D341Med (cell line): ENCODE data around the gene PTPN22.
A peak's percentile ranks its signal among the peaks of the same experiment; 100 is the strongest.
"Not testable (repeated sequence)": the region's sequence is repeated elsewhere in the genome, so short reads cannot be mapped to it uniquely, and the experiment has no call there.

ENCODE experiments used
- DNase-seq: peaks from one replicate; pipeline ENCODE4 v3.0.0; 2012; ENCODE audit warnings: low spot score

Gene PTPN22

DNA sequence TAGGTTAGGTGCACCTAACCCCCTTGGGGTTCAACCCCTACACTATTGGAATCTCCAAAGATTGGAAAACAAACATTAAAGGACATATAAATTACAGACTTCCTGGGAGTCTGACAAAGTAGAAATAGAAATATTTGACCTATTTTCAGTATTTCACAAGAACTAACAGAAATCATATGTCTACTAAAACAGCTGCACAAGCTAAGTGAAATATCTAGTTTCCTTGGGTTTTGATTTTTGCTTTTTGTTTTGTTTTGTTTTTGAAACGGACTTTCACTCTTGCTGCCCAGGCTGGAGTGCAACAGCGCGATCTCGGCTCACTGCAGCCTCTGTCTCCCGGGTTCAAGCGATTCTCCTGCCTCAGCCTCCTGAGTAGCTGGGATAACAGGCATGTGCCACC lies 18.8 kb downstream of the PTPN22 start:
- not testable (repeated sequence) for DNase-seq

DNA sequence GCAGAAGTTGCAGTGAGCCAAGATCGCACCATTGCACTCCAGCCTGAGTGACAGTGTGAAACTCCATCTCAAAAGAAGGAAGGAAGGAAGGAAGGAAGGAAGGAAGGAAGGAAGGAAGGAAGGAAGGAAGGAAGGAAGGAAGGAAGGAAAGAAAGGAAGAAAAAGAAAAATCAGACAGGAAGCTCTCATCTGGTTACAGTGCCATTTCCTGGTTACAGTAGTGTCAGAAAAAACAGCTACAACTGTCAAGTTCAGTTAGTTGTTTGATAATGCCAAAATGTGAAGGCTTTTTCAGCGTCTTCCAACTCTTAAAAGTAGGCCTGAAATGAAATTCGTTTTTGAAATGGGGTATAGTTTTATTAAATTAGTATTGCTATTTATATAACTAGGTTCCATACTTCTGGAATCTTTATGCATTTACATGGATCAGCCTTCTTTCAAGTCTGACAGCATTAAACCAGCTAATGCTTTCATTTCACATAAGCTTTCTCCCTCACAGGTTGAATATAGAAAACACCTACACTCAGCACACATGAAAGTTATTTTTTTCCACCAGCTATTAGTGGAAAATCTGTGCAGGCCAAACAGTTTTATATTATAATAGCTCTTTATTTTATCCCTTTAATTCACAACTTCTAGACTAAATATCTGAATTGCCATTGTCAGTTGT lies 21.2 kb downstream of the PTPN22 start:
- no peak for DNase-seq

DNA sequence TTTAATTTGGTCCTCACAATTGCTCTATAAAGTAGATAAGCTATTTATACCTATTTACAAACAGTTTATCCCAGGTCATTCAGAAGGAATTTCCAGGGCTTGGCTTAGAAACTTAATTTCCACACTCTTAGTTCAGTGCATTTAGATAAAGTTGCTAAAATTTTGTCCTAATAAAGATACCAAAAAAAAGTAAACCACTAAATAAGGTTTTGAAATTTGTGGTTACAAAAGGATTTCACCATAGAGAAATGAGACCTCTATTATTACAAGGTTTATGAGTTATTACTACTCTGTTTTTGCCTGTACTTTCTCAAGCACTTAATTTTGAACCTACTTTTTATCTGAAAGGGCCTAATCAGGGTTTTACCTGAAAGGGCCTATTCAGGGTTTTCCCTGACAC lies 22.4 kb downstream of the PTPN22 start:
- no peak for DNase-seq

DNA sequence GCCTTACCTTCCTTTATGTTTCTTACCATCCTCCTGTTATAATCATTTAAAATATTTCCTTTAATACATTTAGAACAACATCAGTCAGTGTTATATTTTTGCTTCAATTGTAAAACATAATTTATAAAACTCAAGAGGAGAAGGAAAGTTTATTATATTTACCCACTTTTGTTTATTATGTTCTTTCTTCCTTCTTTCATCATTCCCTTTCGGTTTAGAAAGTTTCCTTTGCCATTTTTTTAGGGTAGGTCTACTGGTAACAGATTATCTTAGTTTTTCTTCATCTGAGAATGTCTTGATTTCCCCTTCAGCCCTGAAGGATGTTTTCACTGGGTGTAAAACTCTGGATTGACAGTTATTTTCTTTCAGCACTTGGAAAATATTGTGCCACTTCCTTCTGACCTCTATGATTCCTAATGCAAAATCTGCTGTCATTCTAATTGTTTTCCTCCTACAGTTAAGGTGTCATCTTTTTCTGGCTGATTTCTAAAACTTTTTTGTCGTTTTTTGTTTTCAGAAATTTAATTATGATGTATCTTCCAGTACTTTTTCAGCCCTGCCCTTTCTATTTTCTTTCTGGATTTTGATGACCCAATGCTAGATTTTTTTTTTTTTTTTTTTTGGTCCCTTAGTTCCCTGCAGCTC lies 25.0 kb downstream of the PTPN22 start:
- no peak for DNase-seq

DNA sequence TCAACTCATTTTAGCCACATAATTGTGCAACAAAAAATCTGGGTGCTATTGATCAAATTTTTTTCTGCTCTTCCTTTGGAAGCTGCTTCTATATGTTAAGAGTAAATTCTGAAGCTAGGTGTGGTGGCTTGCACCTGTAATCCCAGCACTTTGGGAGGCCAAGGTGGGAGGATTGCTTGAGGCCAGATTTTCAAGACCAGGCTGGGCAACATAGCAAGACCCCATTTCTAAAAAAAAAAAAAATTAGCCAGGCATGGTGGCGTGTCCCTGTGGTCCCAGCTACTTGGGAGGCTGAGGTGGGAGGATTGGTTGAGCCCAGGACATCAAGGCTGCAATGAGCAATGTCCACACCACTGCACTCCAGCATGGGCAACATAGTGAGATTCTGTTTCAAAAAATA lies 35.0 kb downstream of the PTPN22 start:
- DNase-seq: no peak

DNA sequence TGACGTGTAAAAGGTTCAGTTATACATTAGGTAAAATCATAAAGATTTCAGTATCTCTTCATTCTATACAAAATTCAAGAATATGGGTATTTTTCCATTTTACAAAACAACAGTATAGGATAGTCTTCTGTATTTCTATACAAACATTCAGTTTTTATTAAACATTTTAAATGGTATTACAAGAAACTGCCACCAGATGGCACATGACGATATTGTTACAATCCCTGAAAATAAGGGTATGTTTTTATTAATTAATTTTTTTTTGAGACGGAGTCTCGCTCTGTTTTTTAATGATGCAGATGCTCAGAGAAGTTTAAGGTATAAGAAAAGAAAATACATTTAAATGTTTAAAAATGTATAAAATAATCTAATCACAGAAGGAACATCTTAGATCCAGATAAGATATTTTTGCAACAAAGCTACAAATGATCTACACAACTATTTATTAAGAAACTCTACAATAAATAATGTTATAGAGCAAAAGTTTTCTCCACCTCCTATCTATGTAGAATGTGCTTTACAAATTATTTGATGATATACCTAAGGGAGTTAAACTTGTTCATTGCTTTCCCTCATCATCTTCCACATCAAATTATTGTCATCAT lies 35.7 kb downstream of the PTPN22 start:
- DNase-seq: peak; percentile 22

DNA sequence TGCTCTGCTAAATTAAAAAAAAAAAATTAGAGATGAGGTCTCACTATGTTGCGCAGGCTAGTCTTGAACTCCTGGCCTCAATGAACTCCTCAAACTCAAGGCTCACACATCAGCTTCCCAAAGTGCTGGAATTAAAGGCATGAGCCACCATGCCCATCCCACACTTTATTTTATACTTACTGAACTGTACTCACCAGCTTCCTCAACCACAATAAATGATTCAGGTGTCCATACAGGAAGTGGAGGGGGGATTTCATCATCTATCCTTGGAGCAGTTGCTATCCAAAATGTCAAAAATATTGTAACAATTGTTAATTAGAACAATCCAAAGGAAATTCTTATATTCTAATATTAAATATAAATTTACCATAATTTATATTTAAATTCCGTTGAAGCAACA lies 36.8 kb downstream of the PTPN22 start:
- DNase-seq: no peak

DNA sequence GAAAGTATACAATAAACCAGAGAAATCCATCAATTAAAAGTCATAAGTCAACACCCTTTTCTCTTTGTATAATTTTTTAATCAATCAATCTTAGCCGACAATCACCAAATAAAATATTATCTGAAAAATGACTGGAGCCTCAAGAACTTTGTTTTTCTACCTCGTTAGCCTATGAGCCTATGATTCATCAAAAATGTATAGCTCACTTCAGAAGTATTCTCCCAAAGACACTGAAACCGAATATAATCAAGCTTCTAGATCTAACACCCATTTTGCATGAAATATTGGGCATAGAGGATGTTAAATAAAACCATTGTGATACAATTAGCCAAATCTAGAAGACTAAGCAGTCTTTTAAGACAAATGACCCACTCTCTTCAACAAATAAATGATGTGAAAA lies 41.5 kb downstream of the PTPN22 start:
- no peak for DNase-seq

DNA sequence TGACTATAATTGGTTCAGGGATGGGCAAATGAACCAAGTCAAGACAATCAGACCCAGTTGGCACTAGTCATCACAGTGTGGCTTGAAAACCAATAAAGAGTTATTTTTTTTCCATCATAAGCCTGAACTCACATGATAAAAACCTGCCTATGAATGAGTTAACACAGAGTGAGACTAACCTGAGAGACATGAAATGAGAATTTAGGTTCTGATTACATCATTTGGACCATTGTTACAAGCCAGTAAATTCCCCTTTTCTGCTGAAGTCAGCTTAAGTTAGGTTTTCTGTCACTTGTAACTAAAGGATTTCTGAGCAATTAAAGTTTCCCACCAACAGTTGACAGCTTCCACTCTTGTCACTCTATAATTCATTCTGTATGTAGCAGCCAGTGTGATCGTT lies 49.6 kb downstream of the PTPN22 start:
- no peak for DNase-seq

DNA sequence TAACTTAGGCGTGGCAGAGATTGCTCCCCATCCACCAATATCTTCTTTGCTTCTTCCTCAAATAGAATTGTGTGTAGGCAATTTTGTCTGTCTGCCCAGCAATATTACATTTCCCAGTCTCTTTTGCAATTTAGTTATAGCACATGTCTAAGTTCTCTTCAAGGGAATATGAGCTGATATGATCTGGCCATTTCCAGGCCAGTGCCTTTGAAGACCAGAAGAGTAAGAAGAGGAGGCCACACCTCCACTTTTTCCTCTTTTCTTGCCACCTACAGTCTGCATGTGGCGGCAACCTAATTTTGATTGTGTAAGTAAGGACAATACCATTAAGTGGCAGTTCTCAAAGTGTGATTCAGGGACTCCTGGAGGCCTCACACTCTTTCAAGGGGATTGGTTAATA lies 52.9 kb downstream of the PTPN22 start:
- no peak for DNase-seq

DNA sequence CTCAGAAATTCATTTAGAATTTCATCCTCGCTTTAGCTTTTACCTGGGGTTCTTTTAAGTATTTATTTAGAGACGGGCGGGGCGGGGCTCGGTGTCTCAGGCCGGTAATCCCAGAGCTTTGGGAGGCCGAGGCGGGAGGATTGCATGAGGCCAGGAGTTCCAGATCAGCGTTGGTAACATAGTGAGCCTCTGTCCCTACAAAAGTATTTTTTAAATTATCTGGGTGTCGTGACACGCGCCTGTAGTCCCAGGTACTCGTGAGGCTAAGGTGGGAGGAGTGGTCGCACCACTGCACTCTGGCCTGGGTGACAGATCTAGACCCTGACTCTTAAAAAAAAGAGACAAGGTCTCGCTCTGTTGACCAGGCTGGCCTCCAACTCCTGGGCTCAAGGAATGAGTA lies 58.3 kb downstream of the PTPN22 start:
- DNase-seq: no peak

DNA sequence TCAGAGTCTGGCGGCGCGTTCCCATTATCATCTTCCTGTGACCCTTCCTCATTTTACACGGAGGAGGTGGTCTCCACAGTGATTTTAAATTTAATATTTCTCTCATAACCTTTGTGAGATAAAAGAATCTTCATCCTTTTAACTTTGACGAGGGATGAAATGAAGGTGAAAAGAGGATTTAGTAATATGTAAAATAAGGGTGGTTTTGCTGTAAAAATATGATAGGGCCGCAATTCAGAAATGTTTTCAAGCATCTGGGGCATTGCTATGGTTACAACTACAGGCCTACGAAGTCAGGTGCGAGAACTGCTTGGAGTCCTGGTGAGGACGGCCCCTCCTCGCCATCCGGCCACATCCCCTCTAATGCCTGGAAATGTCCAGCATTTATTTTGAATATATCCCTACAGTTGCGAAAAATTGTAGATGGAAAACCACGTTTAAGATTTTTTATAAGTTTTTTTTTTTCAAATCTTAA lies 58.8 kb downstream of the PTPN22 start:
- peak; percentile 35 for DNase-seq

DNA sequence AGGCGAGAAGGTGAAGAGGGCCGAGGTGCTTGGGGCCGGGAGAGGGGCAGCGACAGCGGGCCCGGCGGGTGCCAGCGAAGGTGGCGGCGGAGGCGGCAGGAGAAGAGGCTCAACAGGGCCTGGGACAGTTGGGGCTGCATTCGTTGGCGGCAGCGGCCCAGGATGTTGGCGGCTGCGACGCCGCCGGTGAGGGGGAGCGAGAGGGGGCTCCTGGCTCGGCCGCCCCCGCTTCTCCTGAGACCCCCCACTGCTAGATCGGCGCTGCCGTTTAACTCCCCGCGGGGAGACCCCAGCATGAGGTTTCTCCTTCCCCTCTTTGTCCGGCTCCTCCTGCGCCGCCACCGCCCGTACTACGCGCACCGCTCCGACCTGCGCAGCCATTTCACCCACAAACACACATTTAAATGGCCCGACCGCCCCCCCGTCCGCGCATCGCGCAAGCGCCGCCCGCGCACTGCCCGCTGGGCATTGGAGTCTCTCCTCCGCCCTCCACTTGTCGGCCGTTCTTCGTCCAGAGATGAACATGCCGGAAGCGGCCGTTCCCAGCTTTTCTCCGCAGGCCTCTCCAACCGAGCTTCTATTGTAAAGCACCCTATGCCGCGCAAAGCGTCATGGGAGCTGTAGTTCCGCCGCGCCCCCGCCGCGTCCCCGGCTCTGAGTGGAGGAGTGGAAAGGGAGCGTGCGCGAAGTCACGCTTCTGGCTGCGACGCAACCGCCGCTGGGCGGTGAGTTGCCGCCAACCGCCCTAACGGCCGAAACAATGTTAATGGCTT lies 59.4 kb downstream of the PTPN22 start, which contains the start of gene RSBN1:
Gene RSBN1 (minus strand): TSS at position 589 of the 773 bp plus-strand sequence. CDS start 64 bp downstream, at position 525.
- DNase-seq: peak; percentile 93

DNA sequence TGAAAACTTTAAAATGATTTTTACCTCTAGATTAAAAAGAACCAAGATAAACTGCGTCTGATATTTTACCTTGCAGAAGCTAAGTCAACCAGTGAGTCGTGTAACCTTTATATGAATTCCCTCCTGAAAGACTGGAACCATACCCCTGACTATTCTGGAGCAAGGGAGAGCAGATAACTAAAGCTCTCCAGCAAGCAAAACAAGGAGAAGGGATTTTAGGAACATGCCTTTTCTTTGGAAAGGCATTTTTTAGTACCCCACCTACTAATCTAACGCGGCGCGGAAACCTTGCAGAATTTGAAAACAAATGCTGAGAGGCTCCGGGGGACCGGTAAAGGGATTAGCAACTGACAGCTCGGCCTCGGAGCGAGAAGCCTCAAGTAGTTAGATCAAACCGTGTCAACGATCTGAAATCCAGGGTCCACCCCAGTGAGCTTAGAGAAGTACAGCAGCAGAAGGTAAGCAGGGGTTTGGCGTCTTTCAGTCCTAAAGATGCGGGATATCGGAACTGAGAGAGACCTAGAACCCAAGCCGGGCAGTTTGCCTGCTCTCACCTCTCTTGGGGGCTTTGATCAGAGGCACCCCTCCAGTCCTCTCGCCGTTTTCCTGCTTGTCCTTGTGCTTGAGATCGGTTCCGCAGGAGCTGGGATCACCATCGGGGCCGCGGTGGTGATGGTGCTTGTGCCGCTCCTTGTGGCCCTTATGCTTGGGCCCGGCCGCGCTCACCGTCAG lies 60.2 kb downstream of the PTPN22 start:
- DNase-seq: peak; percentile 51

DNA sequence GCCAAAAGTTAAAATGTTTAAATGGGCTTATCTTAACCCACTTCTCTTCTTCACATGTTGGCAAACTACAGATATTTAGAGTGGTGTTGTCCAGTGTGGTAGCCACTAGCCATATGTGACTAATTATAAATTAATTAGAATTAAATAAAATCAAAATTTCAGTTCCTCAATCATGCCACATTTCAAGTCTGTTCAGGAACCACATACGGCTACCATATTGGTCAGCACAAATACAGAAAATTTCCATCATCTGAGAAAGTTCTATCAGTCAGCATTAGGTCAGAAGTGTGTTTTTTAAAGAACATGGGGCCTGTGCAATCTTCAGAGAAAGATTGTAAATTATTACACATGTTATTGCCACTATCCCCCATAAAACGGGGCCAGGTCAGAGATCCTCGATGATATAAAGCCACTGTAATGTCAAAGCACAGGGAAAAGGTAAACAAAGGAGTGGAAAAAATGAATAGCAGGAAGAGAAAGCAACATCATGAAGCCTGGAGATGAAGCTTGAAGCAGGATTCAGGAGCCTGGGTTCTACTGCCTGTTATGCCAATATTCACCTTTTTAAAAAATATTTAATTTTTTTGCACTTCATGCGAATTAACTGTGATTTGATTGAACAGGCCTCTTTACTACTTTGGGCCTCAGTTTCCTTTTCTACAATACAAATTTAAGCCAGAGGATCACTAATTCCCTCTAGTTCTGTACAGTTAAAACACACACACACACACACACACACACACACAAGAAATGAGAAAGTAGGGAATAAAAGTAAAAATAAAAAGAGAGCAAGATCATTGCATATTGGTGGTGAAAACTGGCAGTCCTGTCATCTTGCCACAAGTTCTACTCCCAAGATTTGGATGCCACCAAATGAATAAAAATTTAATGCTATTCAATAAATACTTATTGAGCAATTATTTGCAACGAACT lies 61.6 kb downstream of the PTPN22 start:
- DNase-seq: no peak

DNA sequence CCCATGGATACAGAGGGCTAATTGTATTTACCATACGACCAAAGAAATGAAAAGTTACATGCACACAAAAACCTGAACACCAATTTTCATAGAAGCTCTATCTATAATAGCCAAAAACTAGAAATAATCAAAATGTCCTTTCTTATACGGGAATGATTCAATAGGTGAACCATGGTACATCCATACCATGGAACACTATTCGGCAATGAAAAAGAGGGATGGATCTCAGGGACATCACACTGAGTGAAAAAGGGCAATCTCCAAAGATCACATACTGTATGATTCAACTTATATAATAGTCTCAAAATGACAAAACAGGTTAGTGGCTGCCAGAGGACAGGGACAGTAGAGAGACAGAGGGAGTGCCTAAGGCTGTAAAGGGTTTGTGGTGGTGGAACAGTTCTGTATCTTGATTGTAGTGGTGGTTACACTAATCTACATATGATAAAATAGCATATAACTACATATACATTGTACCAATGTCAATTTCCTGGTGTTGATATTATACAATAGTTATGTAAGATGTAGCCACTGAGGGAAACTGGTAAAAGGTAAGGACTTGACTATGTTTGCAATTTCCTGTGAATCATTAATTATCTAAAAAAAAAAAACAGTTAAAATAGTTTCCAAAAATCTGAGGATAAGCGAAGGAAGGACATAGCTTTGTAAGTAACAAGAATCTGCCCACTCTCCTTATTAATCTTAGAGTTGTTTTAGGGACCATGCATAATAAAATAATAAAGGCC lies 62.9 kb downstream of the PTPN22 start:
- no peak for DNase-seq

DNA sequence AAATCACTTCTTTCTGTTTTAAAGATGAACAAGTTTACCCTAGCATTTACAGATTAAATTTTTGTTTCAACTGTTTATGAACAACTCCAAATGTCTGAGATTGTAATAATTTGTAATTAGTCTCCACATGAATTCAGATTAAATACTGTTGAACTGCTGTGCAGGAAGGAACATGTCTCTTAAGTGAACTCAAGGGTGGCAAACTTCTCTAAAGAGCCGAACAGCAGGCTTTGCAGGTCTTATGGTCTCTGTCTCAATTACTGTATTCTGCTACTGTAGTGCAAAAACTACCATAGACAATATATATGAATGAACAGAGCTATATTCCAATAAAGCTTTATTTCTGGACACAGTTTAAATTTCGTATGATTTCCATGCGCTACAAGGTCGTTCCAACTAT lies 65.9 kb downstream of the PTPN22 start:
- DNase-seq: no peak

DNA sequence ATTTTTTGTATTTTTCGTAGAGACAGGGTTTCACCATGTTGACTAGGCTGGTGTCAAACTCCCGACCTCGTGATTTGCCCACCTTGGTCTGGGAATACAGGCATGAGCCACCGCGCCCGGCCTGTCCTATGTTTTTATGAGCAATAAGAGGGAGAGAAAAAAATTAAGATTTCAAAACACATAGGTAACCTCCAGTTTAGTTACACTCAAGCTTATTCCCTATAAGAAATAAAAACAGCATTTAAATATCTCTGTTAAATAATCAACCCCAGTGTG lies 66.3 kb downstream of the PTPN22 start:
- DNase-seq: no peak

DNA sequence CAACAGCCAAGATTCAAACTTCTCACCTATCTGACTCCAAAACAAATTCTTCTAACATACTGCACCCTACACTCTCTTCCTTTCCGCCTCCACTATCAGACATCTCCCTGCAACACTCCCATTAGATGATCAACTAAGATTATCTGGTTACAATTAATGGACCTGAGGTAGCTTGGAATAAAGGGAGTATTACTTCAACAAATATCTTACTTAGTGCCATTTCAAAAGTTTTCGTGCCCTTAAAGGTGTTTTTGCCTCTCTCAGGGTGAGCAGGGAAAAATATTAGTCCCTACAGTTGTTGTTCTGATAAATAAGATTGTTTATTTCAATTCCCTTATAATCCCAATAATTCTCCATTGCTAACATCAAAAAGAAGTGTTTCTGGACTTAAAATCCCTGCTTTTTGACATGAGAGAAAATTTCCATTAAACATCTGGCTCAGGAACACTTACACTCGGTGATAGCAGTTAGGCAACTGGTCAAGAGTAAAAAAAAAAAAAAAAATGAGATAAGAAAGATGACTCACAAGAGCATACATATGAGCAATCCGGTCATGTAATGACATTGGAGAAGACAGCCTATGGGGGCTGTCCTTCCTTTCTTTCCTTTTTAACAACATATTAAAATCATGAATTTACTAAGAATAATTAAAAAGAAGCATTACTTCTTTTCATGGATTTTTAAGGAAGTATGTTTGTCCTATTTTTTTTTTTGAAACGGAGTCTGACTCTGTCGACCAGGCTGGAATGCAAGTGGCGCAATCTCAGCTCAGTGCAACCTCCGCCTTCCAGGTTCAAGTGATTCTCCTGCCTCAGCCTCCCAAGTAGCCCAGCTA lies 66.9 kb downstream of the PTPN22 start:
- no peak for DNase-seq
